HepG2 (cell line): Measurements from ENCODE around the gene PRRC2A. TPM values are rescaled to one million over a fixed set of nuclear protein-coding genes. Genes with fewer than 3 reads are reported as not detected.

Source experiments
- ATAC-seq: fragments of 200-7000 bp; cut with Tn5 transposase; 3 replicates; pipeline ENCODE4 v1.9.1; 2020; ENCODE audit warnings: mild to moderate bottlenecking, moderate library complexity
- BruUV-seq: library from RNA; stranded (reverse); fragments of 400-500 nt; replicated peaks from 2 replicates; lab custom pipeline; 2021; lab: Mats Ljungman, UMichigan
- CTCF ChIA-PET: fragments of 300-600 bp; formaldehyde crosslinking; extraction: SDS; loops from one replicate; lab custom pipeline; 2021; ENCODE audit warnings: low total read pairs, inconsistent platforms, low intra/inter-chr PET ratio; lab: Yijun Ruan, JAX
- POLR2A ChIA-PET: fragments of 350-600 bp; sonication (Branson Sonifier 250); formaldehyde crosslinking; loops from one replicate; lab custom pipeline; 2020; ENCODE audit warnings: antibody characterized with exemption, inconsistent platforms; lab: Yijun Ruan, JAX
- DNase-seq: peaks from one replicate; pipeline ENCODE4 v3.0.0-alpha.2; 2015; ENCODE audit warnings: low spot score
- FAIRE-seq: peaks from 3 replicates; lab custom pipeline; 2011; peaks lifted over from hg19 to GRCh38; lab: Jason Lieb, UNC
- H2AFZ ChIP-seq: one replicate; pipeline ENCODE4 v1.6.1; 2011; ENCODE audit warnings: low read length, inconsistent platforms
- H3K27ac ChIP-seq: fragments of 300-600 bp; 3 replicates; pipeline ENCODE4 v1.8.0; 2011; ENCODE audit warnings: mixed run types, mild to moderate bottlenecking, mixed read lengths, low read length, inconsistent platforms; ENCODE audit not compliant: insufficient read depth; ENCODE audit errors: extremely low read length
- H3K27me3 ChIP-seq, 2 experiments: fragments of 200-600 bp in 1 of 2; 2 replicates in 1 of 2; 3 replicates in 1 of 2; pipeline versions ENCODE4 v1.6.0 to v1.8.0; 2011; ENCODE audit warnings: low read length in 2 of 2, mild to moderate bottlenecking in 2 of 2, moderate library complexity in 2 of 2, inconsistent platforms in 1 of 2; ENCODE audit not compliant: insufficient read depth in 2 of 2, control insufficient read depth in 1 of 2
- H3K36me3 ChIP-seq, 2 experiments: fragments of 200-600 bp in 1 of 2; replicated peaks in 1 of 2; 2 replicates in 1 of 2; 3 replicates in 1 of 2; pipeline versions ENCODE4 v1.5.1 to v1.8.0; 2011; ENCODE audit warnings: low read length in 2 of 2, inconsistent platforms in 1 of 2; ENCODE audit not compliant: insufficient read depth in 2 of 2, control insufficient read depth in 1 of 2
- H3K4me1 ChIP-seq: 2 replicates; pipeline ENCODE4 v1.5.1; 2012; ENCODE audit warnings: low read length, inconsistent platforms; ENCODE audit not compliant: insufficient read depth
- H3K4me2 ChIP-seq: 2 replicates; pipeline ENCODE4 v1.6.0; 2011; ENCODE audit warnings: low read depth, low read length, inconsistent platforms
- H3K4me3 ChIP-seq, 3 experiments: fragments of 200-600 bp in 1 of 3; sonication (generic), shearing (Covaris generic) in 1 of 3; replicated peaks in 1 of 3; 2 replicates each; pipeline ENCODE4 v1.5.1; 2011 to 2016; ENCODE audit warnings: low read length in 3 of 3, inconsistent platforms in 2 of 3, low read depth in 2 of 3, mild to moderate bottlenecking in 2 of 3, control low read depth in 1 of 3, mixed read lengths in 1 of 3; ENCODE audit not compliant: insufficient read depth in 1 of 3
- H3K79me2 ChIP-seq: one replicate; pipeline ENCODE4 v1.6.1; 2011; ENCODE audit warnings: low read length, inconsistent platforms; ENCODE audit not compliant: insufficient read depth
- H3K9ac ChIP-seq: 2 replicates; pipeline ENCODE4 v1.6.0; 2011; ENCODE audit warnings: mild to moderate bottlenecking, low read depth, low read length, inconsistent platforms; ENCODE audit not compliant: insufficient read depth
- H3K9me3 ChIP-seq: 2 replicates; pipeline ENCODE4 v1.5.1; 2012; ENCODE audit warnings: mild to moderate bottlenecking, low read length
- H4K20me1 ChIP-seq: 2 replicates; pipeline ENCODE4 v1.6.0; 2011; ENCODE audit warnings: inconsistent platforms, mild to moderate bottlenecking, low read length, moderate library complexity; ENCODE audit not compliant: insufficient read depth
- FOSL1 ChIP-seq: sonication (generic); formaldehyde crosslinking; IDR thresholded peaks from 2 replicates; pipeline ENCODE4 v1.9.0; 2021; ENCODE audit warnings: missing genetic modification reagents, borderline replicate concordance
- KDM1A ChIP-seq: IDR thresholded peaks from 2 replicates; pipeline ENCODE4 v1.6.1; 2016; ENCODE audit warnings: missing compliant biosample characterization
- MEIS2 ChIP-seq: sonication (generic); formaldehyde crosslinking; IDR thresholded peaks from 2 replicates; pipeline ENCODE4 v1.9.0; 2021; ENCODE audit warnings: mild to moderate bottlenecking, missing genetic modification reagents
- NCOR1 ChIP-seq: fragments of 200-600 bp; sonication (generic); IDR thresholded peaks from 2 replicates; pipeline ENCODE4 v1.7.0; 2017; ENCODE audit warnings: antibody characterized with exemption, low read length, borderline replicate concordance
- PRMT3 ChIP-seq: sonication (generic); formaldehyde crosslinking; IDR thresholded peaks from 2 replicates; pipeline ENCODE4 v1.8.1; 2022; ENCODE audit warnings: low read depth, mild to moderate bottlenecking, moderate library complexity, missing genetic modification reagents, borderline replicate concordance
- TBX2 ChIP-seq: sonication (generic); formaldehyde crosslinking; IDR thresholded peaks from 2 replicates; pipeline ENCODE4 v1.5.0; 2020; ENCODE audit warnings: missing genetic modification reagents, mild to moderate bottlenecking, borderline replicate concordance
- TP53 ChIP-seq: sonication (generic); formaldehyde crosslinking; conservative IDR thresholded peaks from 2 replicates; pipeline ENCODE4 v1.4.0; 2020; ENCODE audit warnings: missing genetic modification reagents
- ZNF883 ChIP-seq: sonication (generic); formaldehyde crosslinking; IDR thresholded peaks from 2 replicates; pipeline ENCODE4 v1.5.1; 2020; ENCODE audit warnings: mild to moderate bottlenecking, missing genetic modification reagents; ENCODE audit errors: not compliant biosample characterization
- WGBS: methylation state at CpG from one replicate; pipeline ENCODE4 v1.1.6; 2017; ENCODE audit warnings: low lambda C conversion rate; 5-methylcytosine and 5-hydroxymethylcytosine counted together
- in situ Hi-C: cut with HindIII; loops from 2 replicates; pipeline ENCODE4 v1.10.0; 2017; ENCODE audit warnings: low pct_unique_long_range_greater_than_20kb; ENCODE audit not compliant: extremely low pct_ligation_motif_present
- intact Hi-C: fragments of 100-400 bp; cut with micrococcal nuclease; formaldehyde crosslinking; loops from one replicate; pipeline ENCODE4 v1.10.0; 2022; ENCODE audit not compliant: unreplicated experiment
- polyA plus RNA-seq, 8 experiments: library from polyadenylated mRNA; depleted of rRNA in 3 of 8; stranded (reverse) in 7 of 8; unstranded in 1 of 8; fragments of >200 nt; fragmentation: Illumina TruSeq in 4 of 8; extraction: Trizol in 4 of 8; gene quantifications; 2 replicates each; pipeline versions ENCODE4 v1.2.1 to v1.2.3, GENCODE V29; 2011 to 2016; ENCODE audit warnings: low read depth in 4 of 8, missing spikeins in 1 of 8, mixed read lengths in 1 of 8; ENCODE audit not compliant: insufficient read depth in 1 of 8
- total RNA-seq, 5 experiments: library from RNA; depleted of rRNA; stranded (reverse); fragments of >200 nt; fragmentation: Illumina TruSeq; extraction: Trizol; gene quantifications; 2 replicates each; pipeline ENCODE4 v1.2.3, GENCODE V29; 2016; ENCODE audit warnings: low read depth in 1 of 5
- TF ChIP-seq, protein P1 (sequence below): sonication (generic); formaldehyde crosslinking; IDR thresholded peaks from 2 replicates; pipeline ENCODE4 v1.4.0; 2020; ENCODE audit warnings: low read depth, mild to moderate bottlenecking, missing genetic modification reagents
- TF ChIP-seq, protein P2 (sequence below): sonication (generic); formaldehyde crosslinking; IDR thresholded peaks from 2 replicates; pipeline ENCODE4 v1.4.0; 2020; ENCODE audit warnings: missing genetic modification reagents, borderline replicate concordance
- TF ChIP-seq, protein P3 (sequence below): sonication (generic); formaldehyde crosslinking; IDR thresholded peaks from 2 replicates; pipeline ENCODE4 v1.4.0; 2020; ENCODE audit warnings: missing genetic modification reagents
- TF ChIP-seq, protein P4 (sequence below): sonication (generic); formaldehyde crosslinking; IDR thresholded peaks from 2 replicates; pipeline ENCODE4 v1.8.1; 2023; ENCODE audit warnings: missing genetic modification reagents, mild to moderate bottlenecking, borderline replicate concordance

The PRRC2A gene
- total and polyA plus RNA-seq, 2 of the 13 experiments (the other 11 are each of a cell fraction or from before 2014, with no cell fraction given) = 38.9 to 47.4 TPM

DNA sequence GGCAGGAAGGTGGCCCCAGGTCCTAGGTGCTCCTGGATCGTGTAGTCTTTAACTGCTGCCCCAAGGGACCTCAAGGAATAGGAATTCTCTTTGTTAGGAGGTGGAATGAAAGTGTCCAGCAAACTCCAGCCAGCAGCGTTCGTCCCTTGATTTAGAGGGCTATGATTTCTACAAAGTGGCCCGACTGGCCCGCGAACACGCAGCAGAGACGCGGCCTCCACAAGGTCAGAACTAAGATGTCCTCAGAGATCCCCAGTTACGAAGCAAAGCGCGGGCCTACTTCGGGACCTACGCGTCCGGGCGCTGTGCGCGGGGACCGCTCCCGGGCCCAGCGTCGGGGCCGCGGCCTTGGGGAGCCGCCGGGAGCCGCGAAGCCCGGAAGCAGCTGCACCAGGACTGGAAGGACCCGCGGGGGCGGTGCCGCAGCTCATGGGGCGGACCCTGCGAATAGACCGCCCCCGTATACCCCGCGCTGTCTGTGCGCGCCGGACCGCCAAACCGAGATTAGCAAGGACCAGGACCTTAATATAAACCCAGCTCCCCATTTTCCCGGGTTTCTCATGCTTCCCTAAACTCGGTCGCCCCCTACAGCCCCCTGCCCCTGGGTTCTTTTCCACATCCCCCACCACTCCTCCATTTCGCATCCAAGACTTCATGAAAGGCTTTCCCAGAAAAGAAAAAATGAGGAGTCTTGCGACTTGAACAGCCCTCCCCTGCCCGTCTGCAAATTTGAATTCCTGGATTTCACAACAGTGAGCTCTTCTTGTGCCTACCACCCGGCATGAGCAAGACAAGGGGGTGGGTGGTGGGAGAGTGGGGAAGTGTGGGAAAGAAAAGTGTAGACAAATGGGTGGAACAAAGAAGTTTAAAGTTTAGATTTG lies 40.1 kb downstream of the PRRC2A start, which contains the start of gene C6orf47:
Gene C6orf47 (minus strand): TSS at position 398 of the 881 bp plus-strand sequence. CDS start 831 bp downstream, outside the sequence.
- peak within 1 kb of the TSS; percentile 73 for H3K27ac ChIP-seq
- CTCF ChIA-PET = no interaction called here
- in situ Hi-C loops (no loop called here), intact Hi-C loops (loop anchor here (1.0 kb wide), 1 partner anchor 8 kb away; the partner anchor contains the start of gene BAG6)
- H3K4me2 ChIP-seq = peak within 1 kb of the TSS; percentile 100
- peaks cover 70% of the 10 kb centered on the region for H3K79me2 ChIP-seq
- peaks cover 10 to 20% of the 10 kb centered on the region in 2 experiments for H3K36me3 ChIP-seq
- WGBS = 5% methylated on average over 23 of the region's 52 CpGs
- no peaks in the 10 kb centered on the region; a peak in 1 of 5 replicates for H3K27me3 ChIP-seq
- peak within 1 kb of the TSS; percentile 72 for H3K9ac ChIP-seq
- no peak within 1 kb of the TSS for H2AFZ ChIP-seq
- peak; percentile 79 for DNase-seq
- H3K9me3 ChIP-seq = no peaks in the 10 kb centered on the region
- H4K20me1 ChIP-seq = peaks cover 19% of the 10 kb centered on the region; the same call in 1 of the 2 replicates
- POLR2A ChIA-PET = interaction anchor here (0.6 to 7.4 kb wide), 29 partner anchors 7 to 530 kb away, joined by 3 to 438 read pairs (median 5); partner anchors contain the start of genes ABHD16A, AIF1, APOM and BAG6
- peak; percentile 59 for FAIRE-seq
- peak; percentile 66 for ATAC-seq
- peaks cover 86% of the 10 kb centered on the region for H3K4me1 ChIP-seq
- peak within 1 kb of the TSS; percentile 56 to 78 (median 68) for H3K4me3 ChIP-seq
- no TSS peak for BruUV-seq
- TF ChIP-seq FOSL1 (CRISPR knock-in tag) = peak; percentile 45; the same call in 1 of the 2 replicates
- TF ChIP-seq, protein P1, sequence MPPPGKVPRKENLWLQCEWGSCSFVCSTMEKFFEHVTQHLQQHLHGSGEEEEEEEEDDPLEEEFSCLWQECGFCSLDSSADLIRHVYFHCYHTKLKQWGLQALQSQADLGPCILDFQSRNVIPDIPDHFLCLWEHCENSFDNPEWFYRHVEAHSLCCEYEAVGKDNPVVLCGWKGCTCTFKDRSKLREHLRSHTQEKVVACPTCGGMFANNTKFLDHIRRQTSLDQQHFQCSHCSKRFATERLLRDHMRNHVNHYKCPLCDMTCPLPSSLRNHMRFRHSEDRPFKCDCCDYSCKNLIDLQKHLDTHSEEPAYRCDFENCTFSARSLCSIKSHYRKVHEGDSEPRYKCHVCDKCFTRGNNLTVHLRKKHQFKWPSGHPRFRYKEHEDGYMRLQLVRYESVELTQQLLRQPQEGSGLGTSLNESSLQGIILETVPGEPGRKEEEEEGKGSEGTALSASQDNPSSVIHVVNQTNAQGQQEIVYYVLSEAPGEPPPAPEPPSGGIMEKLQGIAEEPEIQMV (CRISPR knock-in tag) = peak; percentile 68
- peak; percentile 92 for TF ChIP-seq ZNF883 (CRISPR knock-in tag)
- TF ChIP-seq TP53 (CRISPR knock-in tag) = peak; percentile 63; the same call in 1 of the 2 replicates
- TF ChIP-seq KDM1A (CRISPR knock-in tag) = no peak
- TF ChIP-seq TBX2 (CRISPR knock-in tag) = peak; percentile 88; the same call in 1 of the 2 replicates
- TF ChIP-seq, protein P2, sequence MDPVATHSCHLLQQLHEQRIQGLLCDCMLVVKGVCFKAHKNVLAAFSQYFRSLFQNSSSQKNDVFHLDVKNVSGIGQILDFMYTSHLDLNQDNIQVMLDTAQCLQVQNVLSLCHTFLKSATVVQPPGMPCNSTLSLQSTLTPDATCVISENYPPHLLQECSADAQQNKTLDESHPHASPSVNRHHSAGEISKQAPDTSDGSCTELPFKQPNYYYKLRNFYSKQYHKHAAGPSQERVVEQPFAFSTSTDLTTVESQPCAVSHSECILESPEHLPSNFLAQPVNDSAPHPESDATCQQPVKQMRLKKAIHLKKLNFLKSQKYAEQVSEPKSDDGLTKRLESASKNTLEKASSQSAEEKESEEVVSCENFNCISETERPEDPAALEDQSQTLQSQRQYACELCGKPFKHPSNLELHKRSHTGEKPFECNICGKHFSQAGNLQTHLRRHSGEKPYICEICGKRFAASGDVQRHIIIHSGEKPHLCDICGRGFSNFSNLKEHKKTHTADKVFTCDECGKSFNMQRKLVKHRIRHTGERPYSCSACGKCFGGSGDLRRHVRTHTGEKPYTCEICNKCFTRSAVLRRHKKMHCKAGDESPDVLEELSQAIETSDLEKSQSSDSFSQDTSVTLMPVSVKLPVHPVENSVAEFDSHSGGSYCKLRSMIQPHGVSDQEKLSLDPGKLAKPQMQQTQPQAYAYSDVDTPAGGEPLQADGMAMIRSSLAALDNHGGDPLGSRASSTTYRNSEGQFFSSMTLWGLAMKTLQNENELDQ (CRISPR knock-in tag) = no peak
- TF ChIP-seq, protein P3, sequence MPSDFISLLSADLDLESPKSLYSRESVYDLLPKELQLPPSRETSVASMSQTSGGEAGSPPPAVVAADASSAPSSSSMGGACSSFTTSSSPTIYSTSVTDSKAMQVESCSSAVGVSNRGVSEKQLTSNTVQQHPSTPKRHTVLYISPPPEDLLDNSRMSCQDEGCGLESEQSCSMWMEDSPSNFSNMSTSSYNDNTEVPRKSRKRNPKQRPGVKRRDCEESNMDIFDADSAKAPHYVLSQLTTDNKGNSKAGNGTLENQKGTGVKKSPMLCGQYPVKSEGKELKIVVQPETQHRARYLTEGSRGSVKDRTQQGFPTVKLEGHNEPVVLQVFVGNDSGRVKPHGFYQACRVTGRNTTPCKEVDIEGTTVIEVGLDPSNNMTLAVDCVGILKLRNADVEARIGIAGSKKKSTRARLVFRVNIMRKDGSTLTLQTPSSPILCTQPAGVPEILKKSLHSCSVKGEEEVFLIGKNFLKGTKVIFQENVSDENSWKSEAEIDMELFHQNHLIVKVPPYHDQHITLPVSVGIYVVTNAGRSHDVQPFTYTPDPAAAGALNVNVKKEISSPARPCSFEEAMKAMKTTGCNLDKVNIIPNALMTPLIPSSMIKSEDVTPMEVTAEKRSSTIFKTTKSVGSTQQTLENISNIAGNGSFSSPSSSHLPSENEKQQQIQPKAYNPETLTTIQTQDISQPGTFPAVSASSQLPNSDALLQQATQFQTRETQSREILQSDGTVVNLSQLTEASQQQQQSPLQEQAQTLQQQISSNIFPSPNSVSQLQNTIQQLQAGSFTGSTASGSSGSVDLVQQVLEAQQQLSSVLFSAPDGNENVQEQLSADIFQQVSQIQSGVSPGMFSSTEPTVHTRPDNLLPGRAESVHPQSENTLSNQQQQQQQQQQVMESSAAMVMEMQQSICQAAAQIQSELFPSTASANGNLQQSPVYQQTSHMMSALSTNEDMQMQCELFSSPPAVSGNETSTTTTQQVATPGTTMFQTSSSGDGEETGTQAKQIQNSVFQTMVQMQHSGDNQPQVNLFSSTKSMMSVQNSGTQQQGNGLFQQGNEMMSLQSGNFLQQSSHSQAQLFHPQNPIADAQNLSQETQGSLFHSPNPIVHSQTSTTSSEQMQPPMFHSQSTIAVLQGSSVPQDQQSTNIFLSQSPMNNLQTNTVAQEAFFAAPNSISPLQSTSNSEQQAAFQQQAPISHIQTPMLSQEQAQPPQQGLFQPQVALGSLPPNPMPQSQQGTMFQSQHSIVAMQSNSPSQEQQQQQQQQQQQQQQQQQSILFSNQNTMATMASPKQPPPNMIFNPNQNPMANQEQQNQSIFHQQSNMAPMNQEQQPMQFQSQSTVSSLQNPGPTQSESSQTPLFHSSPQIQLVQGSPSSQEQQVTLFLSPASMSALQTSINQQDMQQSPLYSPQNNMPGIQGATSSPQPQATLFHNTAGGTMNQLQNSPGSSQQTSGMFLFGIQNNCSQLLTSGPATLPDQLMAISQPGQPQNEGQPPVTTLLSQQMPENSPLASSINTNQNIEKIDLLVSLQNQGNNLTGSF (CRISPR knock-in tag) = peak; percentile 94
- peak; percentile 81 for TF ChIP-seq MEIS2 (CRISPR knock-in tag)
- TF ChIP-seq PRMT3 = peak; percentile 65; the same call in 1 of the 2 replicates
- TF ChIP-seq, protein P4, sequence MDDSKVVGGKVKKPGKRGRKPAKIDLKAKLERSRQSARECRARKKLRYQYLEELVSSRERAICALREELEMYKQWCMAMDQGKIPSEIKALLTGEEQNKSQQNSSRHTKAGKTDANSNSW (CRISPR knock-in tag) = no peak
- no peak for TF ChIP-seq NCOR1
